Measurements from ENCODE around the gene FAM227B.

DNA sequence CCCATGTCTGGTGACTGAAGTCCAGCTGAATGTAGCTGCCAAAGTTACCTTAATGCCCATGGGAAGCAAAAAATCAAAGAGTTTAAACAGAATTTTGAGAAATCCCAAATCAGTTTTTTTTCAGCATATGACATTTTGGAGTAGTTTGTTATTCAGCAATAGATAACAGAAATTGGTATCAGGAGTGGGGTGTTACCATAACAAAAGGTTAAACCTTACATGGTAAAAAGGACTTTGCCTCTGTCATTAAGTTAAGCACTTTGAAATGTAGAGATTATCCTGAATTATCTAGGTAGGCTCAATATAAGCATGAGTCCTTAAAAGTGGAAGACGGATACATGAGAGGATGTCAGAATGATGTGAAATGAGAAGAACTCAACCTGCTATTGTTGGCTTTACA lies 32.3 kb upstream of the FAM227B start:
- TF ChIP-seq POLR2A (IDR thresholded peaks at IDR 0.05) = no peak
- TF ChIP-seq, protein P1, sequence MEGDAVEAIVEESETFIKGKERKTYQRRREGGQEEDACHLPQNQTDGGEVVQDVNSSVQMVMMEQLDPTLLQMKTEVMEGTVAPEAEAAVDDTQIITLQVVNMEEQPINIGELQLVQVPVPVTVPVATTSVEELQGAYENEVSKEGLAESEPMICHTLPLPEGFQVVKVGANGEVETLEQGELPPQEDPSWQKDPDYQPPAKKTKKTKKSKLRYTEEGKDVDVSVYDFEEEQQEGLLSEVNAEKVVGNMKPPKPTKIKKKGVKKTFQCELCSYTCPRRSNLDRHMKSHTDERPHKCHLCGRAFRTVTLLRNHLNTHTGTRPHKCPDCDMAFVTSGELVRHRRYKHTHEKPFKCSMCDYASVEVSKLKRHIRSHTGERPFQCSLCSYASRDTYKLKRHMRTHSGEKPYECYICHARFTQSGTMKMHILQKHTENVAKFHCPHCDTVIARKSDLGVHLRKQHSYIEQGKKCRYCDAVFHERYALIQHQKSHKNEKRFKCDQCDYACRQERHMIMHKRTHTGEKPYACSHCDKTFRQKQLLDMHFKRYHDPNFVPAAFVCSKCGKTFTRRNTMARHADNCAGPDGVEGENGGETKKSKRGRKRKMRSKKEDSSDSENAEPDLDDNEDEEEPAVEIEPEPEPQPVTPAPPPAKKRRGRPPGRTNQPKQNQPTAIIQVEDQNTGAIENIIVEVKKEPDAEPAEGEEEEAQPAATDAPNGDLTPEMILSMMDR (IDR thresholded peaks at IDR 0.05 in 8 of 11, conservative IDR thresholded peaks at IDR 0.05 in 3 of 11) = no peak
- TF ChIP-seq POLR2AphosphoS5 (IDR thresholded peaks at IDR 0.05) = no peak

Measured in spleen (tissue), 7 donors.